GM12892 (cell line): Measurements from ENCODE around the gene RHOV.

ENCODE experiments used
- POLR2A ChIP-seq: IDR thresholded peaks from 2 replicates; pipeline ENCODE4 v1.6.1; 2011; ENCODE audit warnings: low read depth, low read length, control low read depth
- TAF1 ChIP-seq: IDR thresholded peaks from 2 replicates; pipeline ENCODE4 v1.6.1; 2011; ENCODE audit warnings: low read depth, mild to moderate bottlenecking, control low read depth, low read length, borderline replicate concordance

DNA sequence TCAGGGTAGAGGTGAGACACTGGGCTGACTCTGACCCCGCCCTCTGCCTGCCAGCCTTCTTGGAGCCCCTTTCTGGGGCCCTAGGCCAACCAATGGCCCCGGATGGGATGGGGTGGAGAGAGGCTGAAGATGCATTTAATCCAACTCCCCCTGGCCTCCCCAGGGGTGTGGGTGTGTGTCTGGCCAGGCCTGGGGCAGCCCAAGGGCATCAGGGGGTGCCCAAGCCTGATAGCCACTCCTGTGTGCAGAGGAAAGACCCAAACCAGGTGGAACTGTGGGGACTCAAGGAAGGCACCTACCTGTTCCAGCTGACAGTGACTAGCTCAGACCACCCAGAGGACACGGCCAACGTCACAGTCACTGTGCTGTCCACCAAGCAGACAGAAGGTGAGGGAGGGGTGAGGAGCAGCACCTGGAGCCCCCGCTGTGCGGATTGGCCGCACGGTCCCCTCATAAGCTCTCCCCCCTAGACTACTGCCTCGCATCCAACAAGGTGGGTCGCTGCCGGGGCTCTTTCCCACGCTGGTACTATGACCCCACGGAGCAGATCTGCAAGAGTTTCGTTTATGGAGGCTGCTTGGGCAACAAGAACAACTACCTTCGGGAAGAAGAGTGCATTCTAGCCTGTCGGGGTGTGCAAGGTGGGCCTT is 20.7 kb downstream of the RHOV start:
- TF ChIP-seq POLR2A (no peak), TAF1 (no peak)
